Heart right ventricle (tissue), 16 donors: ENCODE data around the gene ZNF660. TPM values are rescaled to one million over a fixed set of nuclear protein-coding genes. Genes with fewer than 3 reads are reported as not detected.

Source experiments
- ATAC-seq, 8 donors: fragments of 200-7000 bp; cut with Tn5 transposase; one replicate each; pipeline ENCODE4 v1.9.1; 2020; ENCODE audit warnings: mild to moderate bottlenecking in 8 of 8, moderate library complexity in 8 of 8, moderate number of reproducible peaks in 1 of 8
- DNase-seq, 2 donors: peaks; one replicate each; pipeline ENCODE4 v3.0.0-alpha.2; 2020
- H3K27ac ChIP-seq, 10 donors: fragments of 200-600 bp; sonication (generic) in 2 of 10; one replicate each; pipeline versions ENCODE4 v1.5.0 to v1.8.0; 2020 to 2022; ENCODE audit warnings: mild to moderate bottlenecking in 3 of 10
- H3K27me3 ChIP-seq, 7 donors: fragments of 200-600 bp; one replicate each; pipeline ENCODE4 v1.8.0; 2021 to 2022; ENCODE audit warnings: mild to moderate bottlenecking in 2 of 7
- H3K36me3 ChIP-seq, 9 donors: fragments of 200-600 bp; sonication (generic) in 1 of 9; one replicate each; pipeline versions ENCODE4 v1.5.0 to v1.8.0; 2020 to 2022; ENCODE audit warnings: mild to moderate bottlenecking in 2 of 9
- H3K4me1 ChIP-seq, 9 donors: fragments of 200-600 bp; sonication (generic) in 1 of 9; one replicate each; pipeline versions ENCODE4 v1.5.0 to v1.8.0; 2020 to 2022; ENCODE audit warnings: mild to moderate bottlenecking in 4 of 9
- H3K4me3 ChIP-seq, 10 donors: fragments of 200-600 bp; sonication (generic) in 2 of 10; one replicate each; pipeline versions ENCODE4 v1.5.0 to v1.8.0; 2020 to 2022; ENCODE audit warnings: mild to moderate bottlenecking in 7 of 10, moderate library complexity in 2 of 10
- H3K9me3 ChIP-seq, 11 donors: fragments of 200-600 bp in 10 of 11; sonication (generic) in 2 of 11; one replicate each; pipeline versions ENCODE4 v1.5.0 to v1.8.0; 2013 to 2022; ENCODE audit warnings: mild to moderate bottlenecking in 2 of 11, control low read depth in 1 of 11, moderate library complexity in 1 of 11
- CTCF ChIP-seq, 9 donors: fragments of 200-600 bp; sonication (generic) in 2 of 9; IDR thresholded peaks; one replicate each; pipeline versions ENCODE4 v1.5.0 to v1.8.0; 2021 to 2022; ENCODE audit warnings: antibody characterized with exemption in 9 of 9, mild to moderate bottlenecking in 5 of 9, moderate library complexity in 1 of 9
- WGBS, 2 donors: extraction: QIAGEN DNeasy Blood & Tissue Kit; methylation state at CpG; one replicate each; pipeline ENCODE4 v1.1.7; 2013; ENCODE audit warnings: inconsistent platforms in 1 of 2; 5-methylcytosine and 5-hydroxymethylcytosine counted together
- intact Hi-C, 10 donors: fragments of 100-400 bp; cut with DNase I; formaldehyde crosslinking; loops; one replicate each; pipeline versions ENCODE4 v1.11.1 to v1.14.2; 2022
- polyA plus RNA-seq, 2 donors: library from polyadenylated mRNA; stranded (reverse); fragments of 200-250 nt; gene quantifications; one replicate each; pipeline ENCODE4 v1.2.3, GENCODE V29; 2013
- total RNA-seq, 10 donors: library from RNA; stranded (reverse); fragmentation: NEBNext Ultra II Directional in 3 of 10; extraction: Animal tissue kit (Norgen Biotek cat#: 25700) in 3 of 10; gene quantifications; one replicate each; pipeline versions ENCODE4 v1.2.1 to v1.2.4, GENCODE V29; 2021 to 2023
- donor health status: Arrhythmogenic right ventricular cardiomyopathy.
- donor health status: ischemic (EF 13 %, LVEDD 7.1; RV severe dilation, severe dysfunction).
- donor health status: healthy with polysubstance abuse.
- donor health status: DM: no; HTN: yes; CAD: no.
- donor health status: DM: no; HTN: no; CAD: no.
- donor health status: ischemic (EF 25% LVEDD 6.9; RV normal size, moderate dysfunction).
- donor health status: ischemic (EF 25% LVEDD 5.7; RV mildly dilated, moderate dysfunction).
- donor health status: healthy.
- donor health status: DM: yes; HTN: yes; CAD: no.
- donor health status: Ischemic cardiomyopathy.
- donor health status: ischemic (EF 35%, LVEDD 5.7; RV mildly dilated, moderate dysfunction).
- donor health status: nonischemic (EF 11% LVEDD 7.7; RV severe dilation, severe dysfunction).
- donor health status: DM: yes; HTN: yes; CAD: no.
- donor health status: PGD.
- donor health status: ischemic (EF 29% LVEDD 5.4; RV normal size, mild dysfunction).
- donor health status: nonischemic (EF 23%, LVEDD 6.1; RV moderate dilation, normal function).

ZNF660 gene
- total and polyA plus RNA-seq, 12 donors: 0.41 to 2.5 (median 1.2) TPM

GRCh38 chr3:44628716-44629115, 44.0 kb downstream of the ZNF660 start:
- H3K27ac ChIP-seq: no peak overlapping the region
- no peaks in the 10 kb centered on the region for H3K9me3 ChIP-seq
- ATAC-seq (no peak), DNase-seq (no peak)
- peaks cover 0 to 53% (median 25%) of the 10 kb centered on the region in 9 donors for H3K36me3 ChIP-seq
- no peak for TF ChIP-seq CTCF (IDR thresholded peaks at IDR 0.05)
- no peak overlapping the region for H3K4me3 ChIP-seq
- peaks cover 0 to 37% (median 27%) of the 10 kb centered on the region in 9 donors for H3K4me1 ChIP-seq
- intact Hi-C loops: no loop called here
- no peaks in the 10 kb centered on the region for H3K27me3 ChIP-seq
- WGBS, 2 donors: 82 to 90% methylated on average over 2 of the region's 2 CpGs

GRCh38 chr3:44632193-44632592, 47.4 kb downstream of the ZNF660 start:
- Histone ChIP-seq H3K9me3 (peaks cover 0 to 17% (median 1%) of the 10 kb centered on the region in 11 donors), H3K4me3 (no peak overlapping the region), H3K27ac (no peak overlapping the region), H3K36me3 (peaks cover 0 to 88% (median 50%) of the 10 kb centered on the region in 9 donors), H3K4me1 (peaks cover 0 to 14% (median 9%) of the 10 kb centered on the region in 9 donors), H3K27me3 (no peaks in the 10 kb centered on the region)
- DNase-seq: no peak
- 71 to 79% methylated on average over 3 of the region's 3 CpGs for WGBS, 2 donors
- ATAC-seq: no peak
- intact Hi-C loops: no loop called here
- no peak for TF ChIP-seq CTCF (IDR thresholded peaks at IDR 0.05)

GRCh38 chr3:44642337-44642736, 57.6 kb downstream of the ZNF660 start:
- intact Hi-C loops: no loop called here
- no peak for DNase-seq
- H3K9me3 ChIP-seq: peaks cover 0 to 100% (median 24%) of the 10 kb centered on the region in 11 donors

GRCh38 chr3:44643024-44643423, 58.3 kb downstream of the ZNF660 start:
- DNase-seq (no peak), ATAC-seq (no peak)
- TF ChIP-seq CTCF (IDR thresholded peaks at IDR 0.05): no peak
- peaks cover 0 to 74% (median 55%) of the 10 kb centered on the region in 9 donors for H3K36me3 ChIP-seq
- peaks cover 0 to 2% (median under 1%) of the 10 kb centered on the region in 9 donors for H3K4me1 ChIP-seq
- H3K27ac ChIP-seq: no peak overlapping the region
- H3K4me3 ChIP-seq: no peak overlapping the region
- peaks cover 0 to 95% (median 22%) of the 10 kb centered on the region in 11 donors for H3K9me3 ChIP-seq
- WGBS, 2 donors: 98% methylated on average over 4 of the region's 4 CpGs
- intact Hi-C loops: no loop called here
- H3K27me3 ChIP-seq: no peaks in the 10 kb centered on the region

More at GRCh38 chr3:44642337-44642736, 57.6 kb downstream of the ZNF660 start:
- no peak overlapping the region for H3K27ac ChIP-seq
- no peak for TF ChIP-seq CTCF (IDR thresholded peaks at IDR 0.05)
- no peaks in the 10 kb centered on the region for H3K4me1 ChIP-seq
- H3K27me3 ChIP-seq: no peaks in the 10 kb centered on the region
- no peak for ATAC-seq
- H3K4me3 ChIP-seq: no peak overlapping the region
- WGBS, 2 donors: 98 to 99% methylated on average over 4 of the region's 4 CpGs
- H3K36me3 ChIP-seq: peaks cover 0 to 81% (median 61%) of the 10 kb centered on the region in 9 donors
